ENCODE data around the gene ADARB2.
"Not testable (repeated sequence)": the region's sequence is repeated elsewhere in the genome, so short reads cannot be mapped to it uniquely, and the experiment has no call there.

Gene ADARB2

DNA sequence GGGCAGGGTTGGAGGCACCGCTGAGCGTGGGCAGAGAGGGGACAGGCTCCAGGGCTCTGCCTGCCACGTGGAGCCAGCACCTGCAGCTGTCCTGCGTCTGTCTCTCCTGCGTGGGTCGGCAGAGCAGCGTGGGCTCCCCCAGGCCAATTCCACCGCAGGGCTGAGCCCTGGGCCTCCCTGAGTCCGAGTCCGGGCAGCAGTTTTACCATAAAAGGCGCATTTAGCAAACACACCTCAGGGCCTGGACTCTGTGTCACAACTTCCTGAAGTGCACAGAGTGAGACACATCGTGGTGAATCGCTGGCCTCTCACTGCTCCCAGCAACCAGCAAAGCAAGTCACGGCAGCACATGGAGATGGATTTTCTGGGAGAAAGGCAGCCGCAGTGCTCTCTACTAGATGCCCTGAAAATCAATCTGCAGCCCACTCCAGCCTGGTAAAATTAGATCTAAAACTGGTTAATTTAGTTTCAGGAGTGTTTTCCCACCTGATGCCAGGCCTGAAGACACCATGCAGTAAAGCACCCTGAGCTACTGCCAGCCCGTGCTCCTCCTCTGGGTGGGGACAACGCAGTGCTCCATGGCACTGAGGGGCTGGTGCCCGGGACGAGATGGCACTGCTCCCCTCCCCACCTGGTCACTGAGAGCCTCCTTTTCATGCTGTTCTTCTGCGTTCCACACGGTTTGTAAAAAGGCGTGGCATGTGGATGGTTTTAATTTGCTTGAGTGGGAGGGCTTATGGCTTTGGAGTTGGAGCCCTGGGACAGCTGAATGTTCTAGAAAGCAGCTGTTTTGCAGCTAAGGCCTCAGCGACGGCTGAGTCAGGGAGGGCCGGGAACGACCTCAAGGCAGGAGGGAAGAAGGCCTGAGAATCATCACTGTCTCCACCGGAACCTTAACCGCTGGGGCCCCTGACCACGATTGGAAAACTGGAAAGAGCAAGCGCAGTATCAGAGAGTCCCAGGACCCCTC, 336.9 kb downstream of the ADARB2 start:
- TF ChIP-seq, protein P1, sequence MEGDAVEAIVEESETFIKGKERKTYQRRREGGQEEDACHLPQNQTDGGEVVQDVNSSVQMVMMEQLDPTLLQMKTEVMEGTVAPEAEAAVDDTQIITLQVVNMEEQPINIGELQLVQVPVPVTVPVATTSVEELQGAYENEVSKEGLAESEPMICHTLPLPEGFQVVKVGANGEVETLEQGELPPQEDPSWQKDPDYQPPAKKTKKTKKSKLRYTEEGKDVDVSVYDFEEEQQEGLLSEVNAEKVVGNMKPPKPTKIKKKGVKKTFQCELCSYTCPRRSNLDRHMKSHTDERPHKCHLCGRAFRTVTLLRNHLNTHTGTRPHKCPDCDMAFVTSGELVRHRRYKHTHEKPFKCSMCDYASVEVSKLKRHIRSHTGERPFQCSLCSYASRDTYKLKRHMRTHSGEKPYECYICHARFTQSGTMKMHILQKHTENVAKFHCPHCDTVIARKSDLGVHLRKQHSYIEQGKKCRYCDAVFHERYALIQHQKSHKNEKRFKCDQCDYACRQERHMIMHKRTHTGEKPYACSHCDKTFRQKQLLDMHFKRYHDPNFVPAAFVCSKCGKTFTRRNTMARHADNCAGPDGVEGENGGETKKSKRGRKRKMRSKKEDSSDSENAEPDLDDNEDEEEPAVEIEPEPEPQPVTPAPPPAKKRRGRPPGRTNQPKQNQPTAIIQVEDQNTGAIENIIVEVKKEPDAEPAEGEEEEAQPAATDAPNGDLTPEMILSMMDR (IDR thresholded peaks at IDR 0.05; ENCODE audit: low read depth, low read length, missing control alignments): no peak
- DNase-seq (ENCODE audit: low read depth): no peak
- no peak overlapping the region for H3K4me3 ChIP-seq (ENCODE audit: low read depth, low read length)

DNA sequence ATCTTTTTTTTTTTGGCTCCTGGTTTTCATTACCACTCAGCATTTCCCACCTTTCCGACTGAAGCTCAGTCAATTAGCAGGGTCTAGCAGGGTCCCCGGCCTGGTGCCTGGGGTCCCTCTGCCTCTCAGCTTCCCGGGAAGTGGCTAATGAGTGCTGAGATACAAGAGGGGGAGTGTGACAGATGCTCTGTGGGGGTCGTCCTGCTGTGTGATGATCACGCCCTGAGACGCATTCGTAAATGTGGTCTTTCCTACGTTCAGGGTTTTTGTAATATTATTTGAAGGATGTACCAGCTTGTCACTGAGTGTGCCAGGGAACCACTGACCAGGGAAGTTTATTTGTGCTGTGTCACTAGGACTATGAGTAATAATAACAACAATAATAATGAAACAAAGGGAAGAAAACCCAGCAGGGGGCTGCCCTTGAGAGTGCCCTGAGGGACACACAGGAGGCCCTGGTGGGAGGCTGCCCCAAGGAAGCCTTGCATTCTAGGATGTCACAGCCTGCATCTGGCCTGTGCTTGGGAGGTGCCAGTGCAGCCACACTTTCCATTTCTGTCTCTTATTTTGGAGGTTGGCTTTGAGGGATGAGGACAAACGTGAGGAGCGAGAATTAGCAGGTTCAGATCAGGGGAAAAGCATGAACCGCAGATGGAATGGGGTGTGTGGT, 337.8 kb downstream of the ADARB2 start:
- TF ChIP-seq, protein P1 (IDR thresholded peaks at IDR 0.05; ENCODE audit: low read depth, low read length, missing control alignments): no peak
- no peak for DNase-seq (ENCODE audit: low read depth)
- no peak overlapping the region for H3K4me3 ChIP-seq (ENCODE audit: low read depth, low read length)

DNA sequence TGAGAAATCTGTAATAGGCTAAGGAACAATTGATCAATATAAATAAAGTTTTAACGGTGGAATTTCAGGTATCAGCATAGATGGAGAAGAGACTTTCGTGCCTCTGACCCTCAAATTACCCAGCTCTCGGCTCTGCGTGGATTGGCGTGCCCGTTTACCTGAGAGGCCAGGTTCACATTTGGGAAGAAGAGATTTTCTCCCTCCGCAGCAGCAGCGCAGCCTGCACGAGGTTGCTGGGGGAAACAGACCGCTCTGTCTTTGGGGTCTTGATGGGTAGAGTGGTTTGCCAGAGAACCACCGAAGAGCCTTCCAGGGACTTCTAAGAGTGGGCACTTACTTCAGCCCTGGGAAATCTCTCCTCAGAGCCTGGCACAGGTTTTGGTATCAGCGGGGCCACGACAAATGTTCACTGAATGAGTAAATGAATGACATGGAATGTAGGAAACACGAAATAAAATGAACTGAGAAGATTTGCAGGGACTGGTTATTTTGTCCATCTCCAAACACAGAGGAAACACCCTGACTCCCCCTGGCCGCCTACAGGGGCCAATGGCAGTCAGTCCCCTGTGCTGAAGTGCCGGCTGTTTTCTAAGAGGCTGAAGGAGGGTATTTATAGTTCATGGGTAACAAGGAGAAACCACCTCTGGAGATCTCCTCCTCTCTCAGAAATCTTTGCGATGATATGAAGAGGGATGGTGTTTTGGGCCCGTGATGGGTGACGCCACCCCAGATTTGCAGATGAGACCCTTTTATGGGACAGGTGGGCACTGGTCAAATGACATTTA, 338.5 kb downstream of the ADARB2 start:
- TF ChIP-seq, protein P1 (IDR thresholded peaks at IDR 0.05; ENCODE audit: low read depth, low read length, missing control alignments): no peak
- no peak overlapping the region for H3K4me3 ChIP-seq (ENCODE audit: low read depth, low read length)
- no peak for DNase-seq (ENCODE audit: low read depth)

DNA sequence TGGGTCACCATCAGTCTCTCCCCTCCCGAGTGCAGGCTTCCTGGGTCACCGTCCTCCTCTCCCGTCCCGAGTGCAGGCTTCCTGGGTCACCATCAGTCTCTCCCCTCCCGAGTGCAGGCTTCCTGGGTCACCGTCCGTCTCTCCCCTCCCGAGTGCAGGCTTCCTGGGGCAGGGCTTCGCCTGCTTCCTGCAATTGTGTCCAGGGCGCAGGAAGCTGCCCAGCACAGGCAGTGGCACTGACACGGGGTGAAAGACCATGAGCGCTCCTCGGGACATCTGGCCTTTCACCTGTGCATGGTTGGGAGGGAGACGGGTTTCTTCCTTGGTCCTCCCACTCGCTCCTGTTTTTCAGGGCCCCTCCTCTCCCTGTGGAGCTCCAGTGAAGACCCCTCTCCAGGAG, 339.2 kb downstream of the ADARB2 start:
- not testable (repeated sequence) for H3K4me3 ChIP-seq (ENCODE audit: low read depth, low read length); DNase-seq (ENCODE audit: low read depth)

DNA sequence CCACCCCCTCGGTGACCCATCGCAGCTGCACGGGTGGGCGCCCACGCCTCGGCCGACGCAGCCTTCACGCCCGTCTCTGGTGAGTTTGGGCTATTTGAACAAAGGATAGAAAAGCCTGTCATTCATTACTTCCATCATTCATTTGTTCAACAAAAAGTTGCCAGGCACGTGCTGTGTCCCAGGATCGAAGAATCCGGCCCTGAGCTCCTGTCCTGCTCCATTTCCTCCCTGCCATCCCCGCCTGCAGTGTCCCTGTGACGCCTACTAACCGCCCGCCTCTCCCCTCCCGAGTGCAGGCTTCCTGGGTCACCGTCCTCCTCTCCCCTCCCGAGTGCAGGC, 341.1 kb downstream of the ADARB2 start:
- H3K4me3 ChIP-seq (ENCODE audit: low read depth, low read length): no peak overlapping the region

DNA sequence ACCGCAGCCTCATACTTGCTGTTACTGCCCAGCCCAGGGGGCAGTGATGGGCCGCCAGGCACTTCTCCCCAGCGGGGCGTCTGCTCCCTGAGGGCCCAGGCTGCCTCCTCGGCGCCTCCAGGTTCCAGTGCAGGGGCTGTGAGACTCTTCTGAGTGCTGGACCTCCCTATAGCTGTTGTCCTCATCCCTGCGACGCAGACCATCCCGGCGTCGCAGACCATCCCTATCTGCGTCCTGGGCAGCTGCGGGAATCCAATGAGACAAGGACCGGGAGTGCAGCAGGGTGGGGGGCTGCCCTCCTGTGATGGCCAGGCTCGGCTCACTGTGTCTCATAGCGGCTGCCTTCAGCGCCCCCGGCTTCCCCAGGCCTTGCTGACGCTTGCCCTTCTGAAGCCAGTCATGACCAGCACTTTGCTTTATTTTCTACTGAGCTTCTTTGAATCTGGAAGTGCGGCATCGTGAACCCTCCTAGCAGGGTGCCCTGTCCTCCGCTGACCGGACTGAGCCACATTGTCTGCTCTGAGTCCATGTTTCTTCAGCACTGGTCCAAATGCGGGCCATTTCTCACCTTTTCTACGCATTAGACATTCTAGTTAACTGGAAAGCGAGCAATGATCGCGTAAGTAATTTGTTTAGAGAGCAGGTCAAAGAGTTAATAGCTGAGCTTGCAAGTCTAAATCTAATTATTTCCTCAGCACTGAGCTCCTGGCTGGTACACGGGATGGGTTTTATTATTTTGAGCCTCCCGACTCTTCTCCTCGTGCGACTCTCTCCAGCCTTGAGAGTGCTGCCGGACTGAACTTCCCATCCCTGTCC, 341.6 kb downstream of the ADARB2 start:
- TF ChIP-seq, protein P1 (IDR thresholded peaks at IDR 0.05; ENCODE audit: low read depth, low read length, missing control alignments): no peak
- no peak for DNase-seq (ENCODE audit: low read depth)
- no peak overlapping the region for H3K4me3 ChIP-seq (ENCODE audit: low read depth, low read length)

More for the DNA sequence above, 341.1 kb downstream of the ADARB2 start:
- TF ChIP-seq, protein P1 (IDR thresholded peaks at IDR 0.05; ENCODE audit: low read depth, low read length, missing control alignments): no peak
- DNase-seq (ENCODE audit: low read depth): no peak

All from GM12864 (cell line).